WTC11 (cell line): Measurements from ENCODE around the gene PLCH2. TPM values are rescaled to one million over a fixed set of nuclear protein-coding genes. Genes with fewer than 3 reads are reported as not detected.

Source experiments
- ATAC-seq: fragments of 200-7000 bp; cut with Tn5 transposase; 2 replicates; pipeline ENCODE4 v1.10.0; 2021; ENCODE audit warnings: mild to moderate bottlenecking, moderate library complexity
- CTCF ChIA-PET: fragments of 300-600 bp; sonication (Branson Sonifier 250); formaldehyde crosslinking; loops from one replicate; lab custom pipeline; 2021; ENCODE audit warnings: antibody characterized with exemption; lab: Charles Lee
- POLR2A ChIA-PET: fragments of 350-600 bp; sonication (Branson Sonifier 250); formaldehyde crosslinking; loops from one replicate; lab custom pipeline; 2021; ENCODE audit warnings: antibody characterized with exemption; lab: Charles Lee
- DNase-seq: peaks from one replicate; pipeline ENCODE4 v3.0.0; 2021; ENCODE audit warnings: low spot score
- H3K27ac Mint-ChIP-seq: 2 replicates; pipeline ENCODE4 v1.8.0; 2021; ENCODE audit warnings: mixed read lengths
- H3K27me3 Mint-ChIP-seq: 2 replicates; pipeline ENCODE4 v1.8.0; 2021; ENCODE audit warnings: low read depth, mild to moderate bottlenecking, moderate library complexity, mixed read lengths
- H3K36me3 Mint-ChIP-seq: 2 replicates; pipeline ENCODE4 v1.8.0; 2021; ENCODE audit warnings: mixed read lengths
- H3K4me1 Mint-ChIP-seq: 2 replicates; pipeline ENCODE4 v1.8.0; 2022; ENCODE audit warnings: mixed read lengths
- H3K4me3 Mint-ChIP-seq: 2 replicates; pipeline ENCODE4 v1.8.0; 2021; ENCODE audit warnings: mild to moderate bottlenecking, moderate library complexity, mixed read lengths
- H3K9me3 Mint-ChIP-seq: 2 replicates; pipeline ENCODE4 v1.8.0; 2021; ENCODE audit warnings: mixed read lengths
- ATF1 ChIP-seq: sonication (generic); formaldehyde crosslinking; IDR thresholded peaks from 2 replicates; pipeline ENCODE4 v1.8.1; 2023; ENCODE audit warnings: mild to moderate bottlenecking, moderate library complexity, missing genetic modification reagents
- CBFB ChIP-seq: sonication (generic); formaldehyde crosslinking; IDR thresholded peaks from 2 replicates; pipeline ENCODE4 v1.8.1; 2022; ENCODE audit warnings: mild to moderate bottlenecking, low read depth, missing genetic modification reagents
- CREB1 ChIP-seq: sonication (generic); formaldehyde crosslinking; IDR thresholded peaks from 2 replicates; pipeline ENCODE4 v1.8.0; 2023; ENCODE audit warnings: mild to moderate bottlenecking, missing genetic modification reagents
- CREM ChIP-seq: sonication (generic); formaldehyde crosslinking; IDR thresholded peaks from 2 replicates; pipeline ENCODE4 v1.8.1; 2022; ENCODE audit warnings: mild to moderate bottlenecking, missing genetic modification reagents, moderate library complexity
- E2F5 ChIP-seq: sonication (generic); formaldehyde crosslinking; IDR thresholded peaks from 2 replicates; pipeline ENCODE4 v1.8.1; 2022; ENCODE audit warnings: mild to moderate bottlenecking, moderate library complexity, missing genetic modification reagents
- ELF4 ChIP-seq: sonication (generic); formaldehyde crosslinking; IDR thresholded peaks from 2 replicates; pipeline ENCODE4 v1.8.1; 2022; ENCODE audit warnings: low read depth, mild to moderate bottlenecking, moderate library complexity, missing genetic modification reagents
- ESRRA ChIP-seq: sonication (generic); formaldehyde crosslinking; IDR thresholded peaks from 2 replicates; pipeline ENCODE4 v1.8.1; 2022; ENCODE audit warnings: mild to moderate bottlenecking, missing genetic modification reagents, borderline replicate concordance
- FOXP1 ChIP-seq: sonication (generic); formaldehyde crosslinking; IDR thresholded peaks from 2 replicates; pipeline ENCODE4 v1.8.0; 2022; ENCODE audit warnings: missing genetic modification reagents, mild to moderate bottlenecking, moderate library complexity, borderline replicate concordance
- GRHL2 ChIP-seq: fragments of 250-450 bp; sonication (Bioruptor Pico); IDR thresholded peaks from 2 replicates; pipeline ENCODE4 v1.8.0; 2022; ENCODE audit warnings: mild to moderate bottlenecking, moderate library complexity; ENCODE audit not compliant: insufficient replicate concordance, severe bottlenecking
- GTF2I ChIP-seq: fragments of 250-450 bp; sonication (Bioruptor Pico); conservative IDR thresholded peaks from 2 replicates; pipeline ENCODE4 v1.4.0; 2021; ENCODE audit warnings: mild to moderate bottlenecking
- JAZF1 ChIP-seq: fragments of 250-450 bp; sonication (Bioruptor Pico); IDR thresholded peaks from 2 replicates; pipeline ENCODE4 v1.9.0; 2021; ENCODE audit warnings: moderate library complexity, mild to moderate bottlenecking, inconsistent platforms
- MXD4 ChIP-seq: fragments of 250-450 bp; sonication (Bioruptor Pico); IDR thresholded peaks from 2 replicates; pipeline ENCODE4 v1.8.0; 2021; ENCODE audit warnings: mild to moderate bottlenecking, moderate library complexity, borderline replicate concordance
- NR1H2 ChIP-seq: sonication (generic); formaldehyde crosslinking; IDR thresholded peaks from 2 replicates; pipeline ENCODE4 v1.9.0; 2021; ENCODE audit warnings: mild to moderate bottlenecking, moderate library complexity, missing genetic modification reagents
- OVOL2 ChIP-seq: fragments of 250-450 bp; sonication (Bioruptor Pico); IDR thresholded peaks from 2 replicates; pipeline ENCODE4 v1.9.0; 2021; ENCODE audit warnings: mild to moderate bottlenecking, borderline replicate concordance
- PRRX2 ChIP-seq: fragments of 250-450 bp; sonication (Bioruptor Pico); IDR thresholded peaks from 2 replicates; pipeline ENCODE4 v1.8.0; 2021; ENCODE audit warnings: mild to moderate bottlenecking
- RORB ChIP-seq: fragments of 250-450 bp; sonication (Bioruptor Pico); IDR thresholded peaks from 2 replicates; pipeline ENCODE4 v1.9.0; 2021; ENCODE audit warnings: mild to moderate bottlenecking
- SMAD3 ChIP-seq: sonication (generic); formaldehyde crosslinking; IDR thresholded peaks from 2 replicates; pipeline ENCODE4 v1.8.0; 2022; ENCODE audit warnings: missing genetic modification reagents, mild to moderate bottlenecking, borderline replicate concordance
- TEAD4 ChIP-seq: sonication (generic); formaldehyde crosslinking; IDR thresholded peaks from 2 replicates; pipeline ENCODE4 v1.8.0; 2022; ENCODE audit warnings: mild to moderate bottlenecking, missing genetic modification reagents
- ZBTB43 ChIP-seq: sonication (generic); formaldehyde crosslinking; IDR thresholded peaks from 2 replicates; pipeline ENCODE4 v1.8.1; 2023; ENCODE audit warnings: mild to moderate bottlenecking, missing genetic modification reagents
- ZNF121 ChIP-seq: sonication (generic); formaldehyde crosslinking; IDR thresholded peaks from 2 replicates; pipeline ENCODE4 v1.8.0; 2023; ENCODE audit warnings: missing genetic modification reagents
- ZNF232 ChIP-seq: sonication (generic); formaldehyde crosslinking; IDR thresholded peaks from 2 replicates; pipeline ENCODE4 v1.8.0; 2022; ENCODE audit warnings: mild to moderate bottlenecking, missing genetic modification reagents
- ZNF396 ChIP-seq: fragments of 250-450 bp; sonication (Bioruptor Pico); IDR thresholded peaks from 2 replicates; pipeline ENCODE4 v1.8.0; 2021; ENCODE audit warnings: mild to moderate bottlenecking, moderate library complexity, borderline replicate concordance
- ZNF416 ChIP-seq: fragments of 250-450 bp; sonication (Bioruptor Pico); IDR thresholded peaks from 2 replicates; pipeline ENCODE4 v1.9.0; 2021; ENCODE audit warnings: mild to moderate bottlenecking, inconsistent platforms
- ZNF425 ChIP-seq: fragments of 250-450 bp; sonication (Bioruptor Pico); conservative IDR thresholded peaks from 2 replicates; pipeline ENCODE4 v1.9.0; 2021; ENCODE audit warnings: mild to moderate bottlenecking
- total RNA-seq: library from RNA; stranded (reverse); gene quantifications from 3 replicates; pipeline ENCODE4 v1.2.3, GENCODE V29; 2021

The PLCH2 gene
- total RNA-seq, 1 experiment from 2014 or later = 0.17 TPM

- Mint-ChIP-seq H3K4me3 (no peak overlapping the region), H3K9me3 (no peaks in the 10 kb centered on the region), H3K27me3 (no peaks in the 10 kb centered on the region), H3K27ac (no peak overlapping the region), H3K36me3 (peaks cover 2% of the 10 kb centered on the region; the same call in 1 of the 2 replicates), H3K4me1 (no peaks in the 10 kb centered on the region)
- TF ChIP-seq CREM = no peak
- no peak for TF ChIP-seq PRRX2
- TF ChIP-seq ZBTB43 (CRISPR knock-in tag) = no peak
- no peak for TF ChIP-seq MXD4
- no peak for TF ChIP-seq ZNF232 (CRISPR knock-in tag)
- TF ChIP-seq ZNF396 (CRISPR knock-in tag) = no peak
- no peak for TF ChIP-seq RORB (CRISPR knock-in tag)
- no peak for TF ChIP-seq CREB1
- TF ChIP-seq TEAD4 (CRISPR knock-in tag) = no peak
- CTCF ChIA-PET = interaction anchor here (0.7 to 1.5 kb wide), 5 partner anchors 11 to 77 kb away, joined by 3 to 5 read pairs (median 4); no protein-coding TSS in a partner anchor
- ATAC-seq = peak; percentile 25
- DNase-seq = peak; percentile 31
- POLR2A ChIA-PET = no interaction called here
Measured at GRCh38 chr1:2503554-2504224, 27.6 kb downstream of the PLCH2 start.

- TF ChIP-seq NR1H2 (CRISPR knock-in tag) (no peak), ZNF121 (CRISPR knock-in tag) (no peak), OVOL2 (CRISPR knock-in tag) (no peak), JAZF1 (no peak), ZNF425 (CRISPR knock-in tag) (no peak), E2F5 (CRISPR knock-in tag) (no peak), ESRRA (no peak)
- no peaks in the 10 kb centered on the region for H3K27me3 Mint-ChIP-seq
- H3K9me3 Mint-ChIP-seq = no peaks in the 10 kb centered on the region
- no peak overlapping the region for H3K27ac Mint-ChIP-seq
- ATAC-seq (no peak), DNase-seq (no peak)
- peaks cover 5% of the 10 kb centered on the region; the same call in 1 of the 2 replicates for H3K36me3 Mint-ChIP-seq
- POLR2A ChIA-PET = no interaction called here
- no peaks in the 10 kb centered on the region for H3K4me1 Mint-ChIP-seq
- H3K4me3 Mint-ChIP-seq = no peak overlapping the region
- CTCF ChIA-PET = interaction anchor here (0.7 to 1.5 kb wide), 5 partner anchors 11 to 78 kb away, joined by 3 to 5 read pairs (median 4); no protein-coding TSS in a partner anchor
Measured at GRCh38 chr1:2504225-2504948, 28.3 kb downstream of the PLCH2 start.

- Mint-ChIP-seq H3K27ac (no peak overlapping the region), H3K27me3 (no peaks in the 10 kb centered on the region), H3K36me3 (peaks cover 8% of the 10 kb centered on the region; the same call in 1 of the 2 replicates), H3K9me3 (no peaks in the 10 kb centered on the region), H3K4me3 (no peak overlapping the region), H3K4me1 (no peaks in the 10 kb centered on the region)
- no peak for ATAC-seq
- DNase-seq = no peak
- CTCF ChIA-PET = no interaction called here
- POLR2A ChIA-PET = no interaction called here
- TF ChIP-seq OVOL2 (CRISPR knock-in tag) = no peak
- TF ChIP-seq ATF1 (CRISPR knock-in tag) = no peak
- TF ChIP-seq ZNF425 (CRISPR knock-in tag) = no peak
- no peak for TF ChIP-seq ZNF416
- no peak for TF ChIP-seq GTF2I
- no peak for TF ChIP-seq FOXP1
- TF ChIP-seq GRHL2 (CRISPR knock-in tag) = no peak
- no peak for TF ChIP-seq CBFB (CRISPR knock-in tag)
- TF ChIP-seq SMAD3 (CRISPR knock-in tag) = no peak
- no peak for TF ChIP-seq ELF4 (CRISPR knock-in tag)
Measured at GRCh38 chr1:2504949-2505272, 28.8 kb downstream of the PLCH2 start.
